Astrocyte (in vitro differentiated cells and primary cell): Measurements from ENCODE around the gene SGCA. TPM values are rescaled to one million over a fixed set of nuclear protein-coding genes. Genes with fewer than 3 reads are reported as not detected.
A peak's percentile ranks its signal among the peaks of the same experiment; 100 is the strongest.

Source experiments
- DNase-seq: peaks from one replicate; pipeline ENCODE4 v3.0.0-alpha.2; 2010; ENCODE audit warnings: low read depth
- FAIRE-seq: peaks from 2 replicates; lab custom pipeline; 2011; peaks lifted over from hg19 to GRCh38; lab: Jason Lieb, UNC
- H2AFZ ChIP-seq: 2 replicates; pipeline ENCODE4 v1.6.0; 2012; ENCODE audit warnings: low read depth, low read length, inconsistent platforms
- H3K27ac ChIP-seq: 2 replicates; pipeline ENCODE4 v1.5.1; 2011; ENCODE audit warnings: low read depth, low read length, inconsistent platforms
- H3K27me3 ChIP-seq: 2 replicates; pipeline ENCODE4 v1.6.0; 2011; ENCODE audit warnings: low read length, inconsistent platforms; ENCODE audit not compliant: insufficient read depth
- H3K36me3 ChIP-seq: 2 replicates; pipeline ENCODE4 v1.5.1; 2011; ENCODE audit warnings: low read length, inconsistent platforms; ENCODE audit not compliant: insufficient read depth
- H3K4me1 ChIP-seq: 2 replicates; pipeline ENCODE4 v1.5.1; 2011; ENCODE audit warnings: low read length, inconsistent platforms; ENCODE audit not compliant: insufficient read depth
- H3K4me2 ChIP-seq: 2 replicates; pipeline ENCODE4 v1.6.0; 2012; ENCODE audit warnings: low read length, inconsistent platforms
- H3K4me3 ChIP-seq: 2 replicates; pipeline ENCODE4 v1.5.1; 2011; ENCODE audit warnings: low read depth, mild to moderate bottlenecking, low read length, inconsistent platforms; ENCODE audit not compliant: insufficient read depth
- H3K79me2 ChIP-seq: 2 replicates; pipeline ENCODE4 v1.6.0; 2012; ENCODE audit warnings: mild to moderate bottlenecking, low read length, inconsistent platforms; ENCODE audit not compliant: insufficient read depth
- H3K9ac ChIP-seq: 2 replicates; pipeline ENCODE4 v1.6.0; 2012; ENCODE audit warnings: mild to moderate bottlenecking, low read length, inconsistent platforms
- H3K9me3 ChIP-seq: 2 replicates; pipeline ENCODE4 v1.5.1; 2012; ENCODE audit warnings: low read depth, mild to moderate bottlenecking, low read length, inconsistent platforms; ENCODE audit not compliant: insufficient read depth
- H4K20me1 ChIP-seq: 2 replicates; pipeline ENCODE4 v1.6.0; 2012; ENCODE audit warnings: low read length, inconsistent platforms; ENCODE audit not compliant: insufficient read depth
- H3K27ac Mint-ChIP-seq: one replicate; pipeline ENCODE4 v1.8.0; 2021; ENCODE audit warnings: mild to moderate bottlenecking, mixed read lengths; ENCODE audit not compliant: unreplicated experiment
- H3K27me3 Mint-ChIP-seq: one replicate; pipeline ENCODE4 v1.8.0; 2021; ENCODE audit warnings: low read depth, mixed read lengths; ENCODE audit not compliant: unreplicated experiment
- H3K36me3 Mint-ChIP-seq: one replicate; pipeline ENCODE4 v1.8.0; 2021; ENCODE audit warnings: low read depth, mixed read lengths; ENCODE audit not compliant: unreplicated experiment
- H3K4me1 Mint-ChIP-seq: one replicate; pipeline ENCODE4 v1.8.0; 2021; ENCODE audit warnings: low read depth, mixed read lengths; ENCODE audit not compliant: unreplicated experiment
- H3K4me3 Mint-ChIP-seq: one replicate; pipeline ENCODE4 v1.8.0; 2021; ENCODE audit warnings: mild to moderate bottlenecking, moderate library complexity, mixed read lengths; ENCODE audit not compliant: unreplicated experiment
- H3K9me3 Mint-ChIP-seq: one replicate; pipeline ENCODE4 v1.8.0; 2021; ENCODE audit warnings: mild to moderate bottlenecking, mixed read lengths; ENCODE audit not compliant: unreplicated experiment
- EZH2 ChIP-seq: IDR thresholded peaks from 2 replicates; pipeline ENCODE4 v1.6.1; 2012; ENCODE audit warnings: mild to moderate bottlenecking, low read length, inconsistent platforms; ENCODE audit not compliant: insufficient read depth
- total RNA-seq: library from RNA; stranded (reverse); gene quantifications from 2 replicates; pipeline ENCODE4 v1.2.1, GENCODE V29; 2021
- TF ChIP-seq, protein P1 (sequence below): IDR thresholded peaks from 2 replicates; pipeline ENCODE4 v1.5.1; 2011; ENCODE audit warnings: low read depth, mild to moderate bottlenecking, inconsistent platforms, low read length, moderate library complexity; ENCODE audit not compliant: insufficient read depth

Gene SGCA
- total RNA-seq, 1 donor from 2014 or later = 0.32 TPM

DNA sequence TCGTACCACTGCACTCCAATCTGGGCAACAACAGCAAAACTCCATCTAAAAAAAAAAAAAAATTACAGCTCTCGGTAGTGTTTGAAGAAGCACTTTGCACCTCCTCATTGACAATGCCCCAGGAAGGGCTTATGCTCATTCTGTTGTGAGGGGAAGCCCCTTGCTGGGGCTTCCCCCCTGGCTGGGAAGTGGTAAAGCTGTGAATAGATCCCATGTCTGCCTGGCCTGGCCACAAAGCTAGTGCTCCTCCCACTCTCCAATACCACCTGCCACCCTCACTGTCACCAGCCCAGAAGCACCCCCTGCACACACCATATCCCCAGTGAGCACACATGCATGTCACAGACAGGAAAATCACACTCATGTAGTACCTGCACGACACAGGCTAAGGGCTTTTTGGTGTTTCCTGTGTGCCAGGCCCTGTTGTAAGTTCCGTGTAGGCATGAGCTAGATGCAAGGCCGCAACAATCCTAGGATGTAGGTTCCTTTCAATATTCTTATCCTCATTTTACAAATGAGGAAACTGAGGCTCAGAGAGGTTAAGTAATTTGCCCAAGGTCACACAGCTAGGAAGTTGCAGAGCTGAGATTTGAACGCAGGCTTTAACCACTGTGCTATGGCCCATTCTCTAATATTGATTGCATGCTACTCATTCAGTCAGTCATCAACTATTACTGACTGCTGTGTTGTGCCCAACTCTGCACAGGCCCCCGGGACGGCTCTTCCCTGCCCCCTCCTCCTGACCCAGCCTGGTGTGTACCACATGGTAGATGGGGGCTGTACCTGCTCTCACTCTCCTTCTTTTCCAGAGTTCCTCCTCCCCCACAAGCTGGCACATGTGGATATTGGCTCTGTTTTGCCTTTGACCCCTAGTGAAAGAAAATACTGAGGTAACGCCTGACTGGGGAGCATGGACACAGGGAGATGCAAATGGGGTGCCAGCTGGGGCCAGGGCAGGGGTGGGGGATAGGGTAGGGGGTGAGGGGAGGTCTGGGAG lies 47.5 kb downstream of the SGCA start:
- Mint-ChIP-seq H3K27me3 (no peaks in the 10 kb centered on the region), H3K9me3 (no peaks in the 10 kb centered on the region), H3K4me1 (peaks cover 76% of the 10 kb centered on the region), H3K27ac (peak overlapping the region; percentile 41), H3K36me3 (peaks cover 5% of the 10 kb centered on the region), H3K4me3 (peak overlapping the region; percentile 50)
- H3K36me3 ChIP-seq = no peaks in the 10 kb centered on the region
- H3K27ac ChIP-seq = no peak overlapping the region
- no peaks in the 10 kb centered on the region for H4K20me1 ChIP-seq
- H2AFZ ChIP-seq = no peak overlapping the region
- no peak overlapping the region for H3K4me2 ChIP-seq
- H3K79me2 ChIP-seq = peaks cover 22% of the 10 kb centered on the region
- DNase-seq (peak; percentile 28), FAIRE-seq (no peak)
- no peak overlapping the region for H3K9ac ChIP-seq
- no peaks in the 10 kb centered on the region for H3K27me3 ChIP-seq
- H3K9me3 ChIP-seq = no peaks in the 10 kb centered on the region
- TF ChIP-seq EZH2 = no peak
- TF ChIP-seq, protein P1, sequence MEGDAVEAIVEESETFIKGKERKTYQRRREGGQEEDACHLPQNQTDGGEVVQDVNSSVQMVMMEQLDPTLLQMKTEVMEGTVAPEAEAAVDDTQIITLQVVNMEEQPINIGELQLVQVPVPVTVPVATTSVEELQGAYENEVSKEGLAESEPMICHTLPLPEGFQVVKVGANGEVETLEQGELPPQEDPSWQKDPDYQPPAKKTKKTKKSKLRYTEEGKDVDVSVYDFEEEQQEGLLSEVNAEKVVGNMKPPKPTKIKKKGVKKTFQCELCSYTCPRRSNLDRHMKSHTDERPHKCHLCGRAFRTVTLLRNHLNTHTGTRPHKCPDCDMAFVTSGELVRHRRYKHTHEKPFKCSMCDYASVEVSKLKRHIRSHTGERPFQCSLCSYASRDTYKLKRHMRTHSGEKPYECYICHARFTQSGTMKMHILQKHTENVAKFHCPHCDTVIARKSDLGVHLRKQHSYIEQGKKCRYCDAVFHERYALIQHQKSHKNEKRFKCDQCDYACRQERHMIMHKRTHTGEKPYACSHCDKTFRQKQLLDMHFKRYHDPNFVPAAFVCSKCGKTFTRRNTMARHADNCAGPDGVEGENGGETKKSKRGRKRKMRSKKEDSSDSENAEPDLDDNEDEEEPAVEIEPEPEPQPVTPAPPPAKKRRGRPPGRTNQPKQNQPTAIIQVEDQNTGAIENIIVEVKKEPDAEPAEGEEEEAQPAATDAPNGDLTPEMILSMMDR = peak; percentile 15
- H3K4me3 ChIP-seq = no peak overlapping the region
- H3K4me1 ChIP-seq = peaks cover 67% of the 10 kb centered on the region

DNA sequence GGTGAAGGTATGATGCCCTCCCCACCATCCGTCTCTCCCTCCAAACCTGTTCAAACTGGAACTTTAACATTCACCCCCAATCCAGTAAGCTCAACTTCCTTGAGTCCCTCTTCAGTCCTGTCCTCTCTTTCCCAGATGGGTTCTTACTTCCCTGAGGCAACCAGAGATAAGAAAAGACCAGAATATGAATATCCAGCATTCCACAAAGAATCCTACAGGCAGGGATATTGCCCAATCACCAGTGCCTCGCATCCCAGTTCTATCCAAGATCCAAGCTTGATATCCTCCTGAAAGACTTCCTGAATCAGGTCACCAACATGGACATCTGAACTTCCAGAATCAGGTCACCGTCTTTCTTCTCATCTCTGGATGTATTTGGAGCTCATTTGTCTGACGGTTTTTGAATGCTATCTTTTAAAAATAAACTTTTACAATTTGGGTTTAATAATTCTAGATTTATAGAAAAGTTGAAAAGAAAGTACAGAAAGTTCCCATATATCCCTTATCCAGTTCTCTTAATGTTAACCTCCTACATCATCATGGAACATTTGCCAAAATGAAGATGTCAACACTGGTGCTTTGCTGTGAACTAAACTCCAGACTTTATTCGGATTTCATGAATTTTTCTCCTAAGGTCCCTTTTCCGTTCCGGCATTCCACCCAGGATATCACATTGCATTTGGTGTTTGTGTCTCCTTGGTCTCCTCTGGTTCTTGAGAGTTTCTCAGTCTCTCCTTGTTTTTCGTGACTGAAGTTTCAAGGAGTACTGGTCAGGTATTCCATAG lies 49.4 kb downstream of the SGCA start:
- Histone ChIP-seq H4K20me1 (no peaks in the 10 kb centered on the region), H3K9ac (peak overlapping the region; percentile 5), H3K9me3 (no peaks in the 10 kb centered on the region), H3K4me1 (peaks cover 60% of the 10 kb centered on the region), H3K36me3 (no peaks in the 10 kb centered on the region), H3K27ac (peak overlapping the region; percentile 29), H3K4me3 (no peak overlapping the region), H3K27me3 (no peaks in the 10 kb centered on the region), H2AFZ (no peak overlapping the region), H3K4me2 (no peak overlapping the region), H3K79me2 (peaks cover 19% of the 10 kb centered on the region)
- Mint-ChIP-seq H3K4me1 (peaks cover 74% of the 10 kb centered on the region), H3K4me3 (peak overlapping the region; percentile 57), H3K36me3 (peaks cover 5% of the 10 kb centered on the region), H3K9me3 (no peaks in the 10 kb centered on the region), H3K27ac (peak overlapping the region; percentile 100), H3K27me3 (no peaks in the 10 kb centered on the region)
- TF ChIP-seq, protein P1 = no peak
- no peak for TF ChIP-seq EZH2
- FAIRE-seq (no peak), DNase-seq (peak; percentile 32)
